Measurements from ENCODE around the gene LCE2A.
"Not testable (repeated sequence)": the region's sequence is repeated elsewhere in the genome, so short reads cannot be mapped to it uniquely, and the experiment has no call there.

The LCE2A gene

GRCh38 chr1:152673016-152673415 lies 25.1 kb upstream of the LCE2A start:
- no peaks in the 10 kb centered on the region for H3K4me1 ChIP-seq (ENCODE audit: control insufficient read depth in 2 of 2, insufficient read depth in 1 of 2, low read depth in 1 of 2, low read length in 2 of 2)
- no peak overlapping the region for H2BK5ac ChIP-seq (ENCODE audit: low read length)
- H3K36me3 ChIP-seq (replicated peaks in 1 of 2; ENCODE audit: control insufficient read depth in 2 of 2, insufficient read depth in 2 of 2, low read length in 2 of 2), result no peaks in the 10 kb centered on the region
- no CpG with 5 or more reads among the region's 2 CpGs for WGBS, 2 donors (ENCODE audit: extremely low coverage in 2 of 2, insufficient read length in 2 of 2, insufficient replicate concordance in 1 of 2)
- no peak overlapping the region for H2BK12ac ChIP-seq (ENCODE audit: low read length)
- no peak overlapping the region for H4K8ac ChIP-seq (ENCODE audit: low read depth, low read length)
- no peak overlapping the region for H4K91ac ChIP-seq (ENCODE audit: low read depth, low read length, poor library complexity)
- H3K18ac ChIP-seq (ENCODE audit: low read length), result no peak overlapping the region
- H3K79me1 ChIP-seq (ENCODE audit: low read depth, low read length), result no peaks in the 10 kb centered on the region
- H3K4me3 ChIP-seq (ENCODE audit: low read length in 2 of 2), result no peak overlapping the region
- H3K4ac ChIP-seq (ENCODE audit: low read length), result no peak overlapping the region
- H3K9ac ChIP-seq (ENCODE audit: low read depth, low read length, poor library complexity), result no peak overlapping the region
- H2BK15ac ChIP-seq (ENCODE audit: low read length), result no peak overlapping the region
- no peak overlapping the region for H3K23ac ChIP-seq (ENCODE audit: low read depth, low read length, poor library complexity)
- no peak overlapping the region for H2AK5ac ChIP-seq (ENCODE audit: low read depth, low read length)
- no peak for DNase-seq (ENCODE audit: low spot score)
- H2AFZ ChIP-seq (ENCODE audit: low read length), result no peak overlapping the region
- H2BK120ac ChIP-seq (ENCODE audit: low read depth, low read length), result no peak overlapping the region
- no peak overlapping the region for H3K14ac ChIP-seq (ENCODE audit: low read length)
- H3K27me3 ChIP-seq (ENCODE audit: control insufficient read depth in 3 of 3, insufficient read depth in 3 of 3, low read depth in 1 of 3, low read length in 3 of 3), result peaks cover 0 to 2% (median 0%) of the 10 kb centered on the region in 3 experiments
- H3K9me3 ChIP-seq (replicated peaks in 1 of 2; ENCODE audit: control insufficient read depth in 2 of 2, insufficient read depth in 1 of 2, low read depth in 1 of 2, low read length in 2 of 2), result peaks cover 0 to 11% of the 10 kb centered on the region in 2 donors
- H3K4me2 ChIP-seq (ENCODE audit: insufficient read depth, low read length, poor library complexity, severe bottlenecking), result no peak overlapping the region
- H3K27ac ChIP-seq (replicated peaks; ENCODE audit: low read length), result no peak overlapping the region

GRCh38 chr1:152674983-152675382 lies 23.2 kb upstream of the LCE2A start, which contains the start of gene LCE2C:
TSS of gene LCE2C (plus strand) at chr1:152675279. CDS start at chr1:152676016, 737 bp downstream.
- not testable (repeated sequence) for H4K91ac ChIP-seq (ENCODE audit: low read depth, low read length, poor library complexity); H3K14ac ChIP-seq (ENCODE audit: low read length); H3K4me3 ChIP-seq (ENCODE audit: low read length in 2 of 2); H2BK120ac ChIP-seq (ENCODE audit: low read depth, low read length); H2BK12ac ChIP-seq (ENCODE audit: low read length); H3K36me3 ChIP-seq (replicated peaks in 1 of 2; ENCODE audit: control insufficient read depth in 2 of 2, insufficient read depth in 2 of 2, low read length in 2 of 2); H3K23ac ChIP-seq (ENCODE audit: low read depth, low read length, poor library complexity); H4K8ac ChIP-seq (ENCODE audit: low read depth, low read length); H2AFZ ChIP-seq (ENCODE audit: low read length); H3K9ac ChIP-seq (ENCODE audit: low read depth, low read length, poor library complexity); H2BK15ac ChIP-seq (ENCODE audit: low read length); H3K18ac ChIP-seq (ENCODE audit: low read length); H3K4ac ChIP-seq (ENCODE audit: low read length); H2AK5ac ChIP-seq (ENCODE audit: low read depth, low read length); H3K4me1 ChIP-seq (ENCODE audit: control insufficient read depth in 2 of 2, insufficient read depth in 1 of 2, low read depth in 1 of 2, low read length in 2 of 2); H2BK5ac ChIP-seq (ENCODE audit: low read length); DNase-seq (ENCODE audit: low spot score); H3K79me1 ChIP-seq (ENCODE audit: low read depth, low read length); H3K27me3 ChIP-seq (ENCODE audit: control insufficient read depth in 3 of 3, insufficient read depth in 3 of 3, low read depth in 1 of 3, low read length in 3 of 3); H3K4me2 ChIP-seq (ENCODE audit: insufficient read depth, low read length, poor library complexity, severe bottlenecking); H3K27ac ChIP-seq (replicated peaks; ENCODE audit: low read length)
- no CpG with 5 or more reads among the region's 3 CpGs for WGBS, 2 donors (ENCODE audit: extremely low coverage in 2 of 2, insufficient read length in 2 of 2, insufficient replicate concordance in 1 of 2)
- H3K9me3 ChIP-seq (replicated peaks in 1 of 2; ENCODE audit: control insufficient read depth in 2 of 2, insufficient read depth in 1 of 2, low read depth in 1 of 2, low read length in 2 of 2), result peaks cover 0 to 18% of the 10 kb centered on the region in 2 donors

GRCh38 chr1:152679459-152679858 lies 18.7 kb upstream of the LCE2A start:
- H3K9me3 ChIP-seq (replicated peaks in 1 of 2; ENCODE audit: control insufficient read depth in 2 of 2, insufficient read depth in 1 of 2, low read depth in 1 of 2, low read length in 2 of 2), result peaks cover 0 to 13% of the 10 kb centered on the region in 2 donors
- H2BK120ac ChIP-seq (ENCODE audit: low read depth, low read length), result no peak overlapping the region
- no peak overlapping the region for H3K18ac ChIP-seq (ENCODE audit: low read length)
- DNase-seq (ENCODE audit: low spot score), result no peak
- H3K9ac ChIP-seq (ENCODE audit: low read depth, low read length, poor library complexity), result no peak overlapping the region
- no peaks in the 10 kb centered on the region for H3K79me1 ChIP-seq (ENCODE audit: low read depth, low read length)
- H3K23ac ChIP-seq (ENCODE audit: low read depth, low read length, poor library complexity), result no peak overlapping the region
- no peak overlapping the region for H3K14ac ChIP-seq (ENCODE audit: low read length)
- H3K27me3 ChIP-seq (ENCODE audit: control insufficient read depth in 3 of 3, insufficient read depth in 3 of 3, low read depth in 1 of 3, low read length in 3 of 3), result peaks cover 0 to 6% (median 0%) of the 10 kb centered on the region in 3 experiments
- WGBS, 2 donors (ENCODE audit: extremely low coverage in 2 of 2, insufficient read length in 2 of 2, insufficient replicate concordance in 1 of 2), result no CpG with 5 or more reads among the region's 6 CpGs
- H2AFZ ChIP-seq (ENCODE audit: low read length), result no peak overlapping the region
- no peak overlapping the region for H2BK15ac ChIP-seq (ENCODE audit: low read length)
- H2BK5ac ChIP-seq (ENCODE audit: low read length), result no peak overlapping the region
- no peaks in the 10 kb centered on the region for H3K4me1 ChIP-seq (ENCODE audit: control insufficient read depth in 2 of 2, insufficient read depth in 1 of 2, low read depth in 1 of 2, low read length in 2 of 2)
- no peak overlapping the region for H4K91ac ChIP-seq (ENCODE audit: low read depth, low read length, poor library complexity)
- H3K4me3 ChIP-seq (ENCODE audit: low read length in 2 of 2), result no peak overlapping the region
- H3K4ac ChIP-seq (ENCODE audit: low read length), result no peak overlapping the region
- no peaks in the 10 kb centered on the region for H3K36me3 ChIP-seq (replicated peaks in 1 of 2; ENCODE audit: control insufficient read depth in 2 of 2, insufficient read depth in 2 of 2, low read length in 2 of 2)
- no peak overlapping the region for H3K4me2 ChIP-seq (ENCODE audit: insufficient read depth, low read length, poor library complexity, severe bottlenecking)
- no peak overlapping the region for H4K8ac ChIP-seq (ENCODE audit: low read depth, low read length)
- no peak overlapping the region for H3K27ac ChIP-seq (replicated peaks; ENCODE audit: low read length)
- H2AK5ac ChIP-seq (ENCODE audit: low read depth, low read length), result no peak overlapping the region
- H2BK12ac ChIP-seq (ENCODE audit: low read length), result no peak overlapping the region

- Histone ChIP-seq H3K36me3 (replicated peaks in 1 of 2; ENCODE audit: control insufficient read depth in 2 of 2, insufficient read depth in 2 of 2, low read length in 2 of 2) (no peaks in the 10 kb centered on the region), H3K4ac (ENCODE audit: low read length) (no peak overlapping the region), H3K4me3 (ENCODE audit: low read length in 2 of 2) (no peak overlapping the region), H3K18ac (ENCODE audit: low read length) (no peak overlapping the region), H3K23ac (ENCODE audit: low read depth, low read length, poor library complexity) (no peak overlapping the region), H2AFZ (ENCODE audit: low read length) (no peak overlapping the region), H3K9me3 (replicated peaks in 1 of 2; ENCODE audit: control insufficient read depth in 2 of 2, insufficient read depth in 1 of 2, low read depth in 1 of 2, low read length in 2 of 2) (peaks cover 0 to 15% of the 10 kb centered on the region in 2 donors), H3K4me1 (ENCODE audit: control insufficient read depth in 2 of 2, insufficient read depth in 1 of 2, low read depth in 1 of 2, low read length in 2 of 2) (no peaks in the 10 kb centered on the region), H3K79me1 (ENCODE audit: low read depth, low read length) (no peaks in the 10 kb centered on the region), H4K91ac (ENCODE audit: low read depth, low read length, poor library complexity) (no peak overlapping the region), H2BK5ac (ENCODE audit: low read length) (no peak overlapping the region), H2BK12ac (ENCODE audit: low read length) (no peak overlapping the region), H2AK5ac (ENCODE audit: low read depth, low read length) (no peak overlapping the region), H3K14ac (ENCODE audit: low read length) (no peak overlapping the region), H3K9ac (ENCODE audit: low read depth, low read length, poor library complexity) (no peak overlapping the region), H3K27ac (replicated peaks; ENCODE audit: low read length) (no peak overlapping the region), H2BK120ac (ENCODE audit: low read depth, low read length) (no peak overlapping the region), H3K27me3 (ENCODE audit: control insufficient read depth in 3 of 3, insufficient read depth in 3 of 3, low read depth in 1 of 3, low read length in 3 of 3) (peaks cover 0 to 6% (median 0%) of the 10 kb centered on the region in 3 experiments), H2BK15ac (ENCODE audit: low read length) (no peak overlapping the region), H4K8ac (ENCODE audit: low read depth, low read length) (no peak overlapping the region), H3K4me2 (ENCODE audit: insufficient read depth, low read length, poor library complexity, severe bottlenecking) (no peak overlapping the region)
- WGBS, 2 donors (ENCODE audit: extremely low coverage in 2 of 2, insufficient read length in 2 of 2, insufficient replicate concordance in 1 of 2), result no CpG with 5 or more reads among the region's 2 CpGs
- no peak for DNase-seq (ENCODE audit: low spot score)
Measured at GRCh38 chr1:152681616-152682015, 16.5 kb upstream of the LCE2A start.

Data from neuronal stem cell (in vitro differentiated cells).